OCI-LY1 (cell line): Measurements from ENCODE around the gene TPCN2.

Source experiments
- H2AFZ ChIP-seq: fragments of 200-600 bp; sonication (generic), shearing (Covaris generic); 2 replicates; pipeline ENCODE4 v1.6.0; 2014; ENCODE audit warnings: antibody characterized with exemption, mild to moderate bottlenecking, low read length
- H3F3A ChIP-seq: fragments of 200-600 bp; sonication (generic), shearing (Covaris generic); 2 replicates; pipeline ENCODE4 v1.6.0; 2014; ENCODE audit warnings: mild to moderate bottlenecking, antibody characterized with exemption, low read length, moderate library complexity; ENCODE audit not compliant: insufficient read depth
- H3K27ac ChIP-seq: fragments of 200-600 bp; sonication (generic); 2 replicates; pipeline ENCODE4 v1.5.1; 2014; ENCODE audit warnings: low read length, mixed run types, mild to moderate bottlenecking, low read depth; ENCODE audit not compliant: poor library complexity, severe bottlenecking
- H3K27me3 ChIP-seq: fragments of 200-600 bp; sonication (generic); 2 replicates; pipeline ENCODE4 v1.6.0; 2014; ENCODE audit warnings: antibody characterized with exemption, mild to moderate bottlenecking, low read length, moderate library complexity; ENCODE audit not compliant: insufficient read depth
- H3K36me3 ChIP-seq: fragments of 200-600 bp; sonication (generic); 2 replicates; pipeline ENCODE4 v1.6.1; 2014; ENCODE audit warnings: mild to moderate bottlenecking, antibody characterized with exemption, low read length, moderate library complexity, mixed read lengths; ENCODE audit not compliant: insufficient read depth
- H3K4me1 ChIP-seq: fragments of 200-600 bp; sonication (generic); 2 replicates; pipeline ENCODE4 v1.5.1; 2014; ENCODE audit warnings: mild to moderate bottlenecking, low read length, moderate library complexity; ENCODE audit not compliant: insufficient read depth, severe bottlenecking
- H3K4me2 ChIP-seq: fragments of 200-600 bp; sonication (generic), shearing (Covaris generic); 2 replicates; pipeline ENCODE4 v1.6.1; 2014; ENCODE audit warnings: low read length
- H3K4me3 ChIP-seq: fragments of 200-600 bp; sonication (generic); 2 replicates; pipeline ENCODE4 v1.5.1; 2014; ENCODE audit warnings: low read length, low read depth, mild to moderate bottlenecking, mixed read lengths; ENCODE audit not compliant: poor library complexity, severe bottlenecking
- H3K79me2 ChIP-seq: fragments of 200-600 bp; shearing (Covaris generic); 2 replicates; pipeline ENCODE4 v1.6.1; 2016; ENCODE audit warnings: mixed run types, low read length, mixed read lengths; ENCODE audit not compliant: insufficient read depth
- H3K9ac ChIP-seq: fragments of 200-600 bp; sonication (generic), shearing (Covaris generic); 2 replicates; pipeline ENCODE4 v1.6.1; 2014; ENCODE audit warnings: mild to moderate bottlenecking, low read length, mixed read lengths
- H3K9me2 ChIP-seq: fragments of 200-600 bp; sonication (generic), shearing (Covaris generic); 2 replicates; pipeline ENCODE4 v1.6.1; 2014; ENCODE audit warnings: low read depth, mild to moderate bottlenecking, low read length, mixed read lengths
- H3K9me3 ChIP-seq: fragments of 200-600 bp; shearing (Covaris generic); 2 replicates; pipeline ENCODE4 v1.6.1; 2014; ENCODE audit warnings: low read length, mixed read lengths
- H4K20me1 ChIP-seq: fragments of 200-600 bp; sonication (generic), shearing (Covaris generic); 2 replicates; pipeline ENCODE4 v1.6.0; 2016; ENCODE audit warnings: mild to moderate bottlenecking, low read length; ENCODE audit not compliant: insufficient read depth
- CTCF ChIP-seq: fragments of 200-600 bp; sonication (generic), shearing (Covaris generic); IDR thresholded peaks from 2 replicates; pipeline ENCODE4 v1.5.1; 2017; ENCODE audit warnings: mild to moderate bottlenecking, antibody characterized with exemption, low read length, moderate library complexity, mixed read lengths
- EZH2 ChIP-seq: fragments of 200-600 bp; sonication (generic), shearing (Covaris generic); IDR thresholded peaks from 2 replicates; pipeline ENCODE4 v1.8.0; 2017; ENCODE audit warnings: borderline replicate concordance, mixed run types, mild to moderate bottlenecking, antibody characterized with exemption, low read length, moderate library complexity, mixed read lengths

TPCN2 gene

GRCh38 chr11:69080257-69080995, 31.7 kb downstream of the TPCN2 start:
- Histone ChIP-seq H3K79me2 (no peaks in the 10 kb centered on the region), H3K9ac (no peak overlapping the region), H2AFZ (no peak overlapping the region), H3K9me2 (no peaks in the 10 kb centered on the region), H3K4me3 (no peak overlapping the region), H3K27me3 (no peaks in the 10 kb centered on the region), H3K4me1 (no peaks in the 10 kb centered on the region), H3K36me3 (no peaks in the 10 kb centered on the region), H3K9me3 (no peaks in the 10 kb centered on the region), H3K4me2 (no peak overlapping the region), H4K20me1 (no peaks in the 10 kb centered on the region), H3K27ac (no peak overlapping the region), H3F3A (no peaks in the 10 kb centered on the region)
- no peak for TF ChIP-seq CTCF
- no peak for TF ChIP-seq EZH2

DNA sequence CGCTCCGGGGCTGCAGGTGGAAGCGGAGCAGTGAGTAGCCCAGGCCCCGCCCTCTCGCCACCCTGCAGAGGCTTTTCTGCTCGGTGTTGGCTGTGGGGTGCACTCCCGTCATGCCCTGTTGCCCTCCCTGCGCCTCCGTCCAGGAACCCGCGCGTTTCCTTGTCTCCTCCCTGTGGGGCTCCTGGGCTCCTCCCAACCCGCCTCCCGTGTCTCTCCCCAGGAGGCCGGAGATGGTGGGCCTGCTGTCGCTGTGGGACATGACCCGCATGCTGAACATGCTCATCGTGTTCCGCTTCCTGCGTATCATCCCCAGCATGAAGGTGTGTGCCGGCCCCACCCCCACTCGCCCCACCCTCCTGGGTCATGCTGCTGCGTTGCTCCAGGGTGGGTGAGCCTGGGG, 32.4 kb downstream of the TPCN2 start:
- no peaks in the 10 kb centered on the region for H4K20me1 ChIP-seq
- no peaks in the 10 kb centered on the region for H3K27me3 ChIP-seq
- H3K9ac ChIP-seq = no peak overlapping the region
- H2AFZ ChIP-seq = no peak overlapping the region
- H3K4me1 ChIP-seq = no peaks in the 10 kb centered on the region
- H3F3A ChIP-seq = no peaks in the 10 kb centered on the region
- no peak for TF ChIP-seq CTCF
- no peak for TF ChIP-seq EZH2
- no peaks in the 10 kb centered on the region for H3K36me3 ChIP-seq
- H3K27ac ChIP-seq = no peak overlapping the region
- no peak overlapping the region for H3K4me2 ChIP-seq
- H3K9me3 ChIP-seq = no peaks in the 10 kb centered on the region
- H3K79me2 ChIP-seq = no peaks in the 10 kb centered on the region
- no peaks in the 10 kb centered on the region for H3K9me2 ChIP-seq
- H3K4me3 ChIP-seq = no peak overlapping the region

- no peaks in the 10 kb centered on the region for H3K9me3 ChIP-seq
- no peaks in the 10 kb centered on the region for H3K27me3 ChIP-seq
- H3K9ac ChIP-seq = no peak overlapping the region
- H3K4me3 ChIP-seq = no peak overlapping the region
- H3K79me2 ChIP-seq = no peaks in the 10 kb centered on the region
- TF ChIP-seq CTCF = no peak
- no peak for TF ChIP-seq EZH2
- H3F3A ChIP-seq = no peaks in the 10 kb centered on the region
- H3K36me3 ChIP-seq = no peaks in the 10 kb centered on the region
- no peaks in the 10 kb centered on the region for H4K20me1 ChIP-seq
- no peaks in the 10 kb centered on the region for H3K9me2 ChIP-seq
- H3K4me2 ChIP-seq = no peak overlapping the region
- H3K4me1 ChIP-seq = no peaks in the 10 kb centered on the region
- no peak overlapping the region for H2AFZ ChIP-seq
- no peak overlapping the region for H3K27ac ChIP-seq
Measured at GRCh38 chr11:69083531-69084247, 35.0 kb downstream of the TPCN2 start.
